H7 (cell line): ENCODE data around the gene SHOX. TPM values are rescaled to one million over a fixed set of nuclear protein-coding genes. Genes with fewer than 3 reads are reported as not detected.

Experiments
- DNase-seq: peaks from one replicate; pipeline ENCODE4 v3.0.0; 2012
- H3K27me3 ChIP-seq: 2 replicates; pipeline ENCODE4 v1.6.0; 2011; ENCODE audit warnings: mild to moderate bottlenecking, low read length; ENCODE audit not compliant: control insufficient read depth, insufficient read depth
- H3K36me3 ChIP-seq: replicated peaks from 2 replicates; pipeline ENCODE4 v1.5.1; 2011; ENCODE audit warnings: low read length; ENCODE audit not compliant: control insufficient read depth, insufficient read depth
- H3K4me3 ChIP-seq: 2 replicates; pipeline ENCODE4 v1.5.1; 2011; ENCODE audit warnings: low read depth, mild to moderate bottlenecking, control low read depth, low read length, moderate library complexity; ENCODE audit not compliant: insufficient read depth
- total RNA-seq: library from RNA; depleted of rRNA; stranded (reverse); fragments of >200 nt; shearing (Covaris generic); gene quantifications from 2 replicates; pipeline ENCODE4 v1.2.3, GENCODE V29; 2014; rRNA removed

SHOX gene
- total RNA-seq, 1 experiment from 2014 or later, result not detected

- no peak for DNase-seq
- no peak overlapping the region for H3K4me3 ChIP-seq
- no peaks in the 10 kb centered on the region for H3K36me3 ChIP-seq
- no peaks in the 10 kb centered on the region; the same call in 1 of the 2 replicates for H3K27me3 ChIP-seq
Measured at GRCh38 chrX:682892-683291, 52.3 kb downstream of the SHOX start.

DNA sequence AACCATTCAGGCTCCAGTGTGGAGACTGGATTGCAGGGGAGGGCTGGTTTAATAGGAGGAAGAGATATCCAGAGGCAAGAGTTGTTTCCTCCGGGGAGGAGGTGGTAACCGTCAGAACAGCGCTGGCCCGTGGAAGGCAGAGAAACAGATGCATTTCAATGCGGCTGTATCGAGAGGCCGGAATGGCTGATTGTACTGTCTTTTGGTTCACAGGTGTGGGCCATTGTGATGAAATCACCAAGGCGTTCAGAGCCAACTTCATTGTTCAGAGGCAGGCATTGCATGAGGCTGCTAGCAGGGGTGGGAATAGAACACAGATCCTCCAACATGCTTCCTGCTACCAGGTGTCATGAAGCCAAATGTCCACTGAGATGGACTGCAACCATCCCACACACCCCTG lies 53.0 kb downstream of the SHOX start:
- no peaks in the 10 kb centered on the region for H3K27me3 ChIP-seq
- no peak overlapping the region for H3K4me3 ChIP-seq
- H3K36me3 ChIP-seq, result no peaks in the 10 kb centered on the region
- no peak for DNase-seq

GRCh38 chrX:685120-686032 lies 54.8 kb downstream of the SHOX start:
- no peak for DNase-seq
- no peak overlapping the region for H3K4me3 ChIP-seq
- H3K36me3 ChIP-seq, result no peaks in the 10 kb centered on the region
- H3K27me3 ChIP-seq, result no peaks in the 10 kb centered on the region

GRCh38 chrX:689983-690382 lies 59.4 kb downstream of the SHOX start:
- H3K4me3 ChIP-seq, result no peak overlapping the region
- DNase-seq, result no peak
- H3K36me3 ChIP-seq, result no peaks in the 10 kb centered on the region
- no peaks in the 10 kb centered on the region for H3K27me3 ChIP-seq

GRCh38 chrX:694800-695199 lies 64.2 kb downstream of the SHOX start:
- no peak for DNase-seq

GRCh38 chrX:698206-698605 lies 67.6 kb downstream of the SHOX start:
- no peak overlapping the region for H3K4me3 ChIP-seq
- H3K36me3 ChIP-seq, result no peaks in the 10 kb centered on the region
- H3K27me3 ChIP-seq, result no peaks in the 10 kb centered on the region
- DNase-seq, result no peak

More at GRCh38 chrX:694800-695199, 64.2 kb downstream of the SHOX start:
- no peaks in the 10 kb centered on the region for H3K36me3 ChIP-seq
- no peaks in the 10 kb centered on the region for H3K27me3 ChIP-seq
- no peak overlapping the region for H3K4me3 ChIP-seq

DNA sequence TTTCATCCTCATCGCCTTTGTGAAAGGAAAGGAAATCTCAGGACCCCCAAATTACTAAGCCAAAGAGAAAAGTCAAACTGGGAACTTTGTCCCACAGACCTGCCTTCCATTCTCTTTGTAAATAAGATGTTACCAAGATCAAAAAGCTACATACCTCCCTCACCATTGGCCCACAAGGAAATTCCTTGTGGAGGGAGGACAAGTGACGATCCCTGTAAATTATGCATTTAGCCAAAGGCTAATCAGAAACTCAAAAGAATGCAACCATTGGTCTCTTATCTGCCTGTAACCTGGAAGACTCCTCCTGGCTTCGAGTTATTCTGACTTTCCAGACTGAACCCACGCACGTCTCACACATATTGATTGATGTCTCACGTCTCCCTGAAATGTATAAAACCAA lies 70.3 kb downstream of the SHOX start:
- Histone ChIP-seq H3K4me3 (no peak overlapping the region), H3K27me3 (no peaks in the 10 kb centered on the region), H3K36me3 (no peaks in the 10 kb centered on the region)
- no peak for DNase-seq

DNA sequence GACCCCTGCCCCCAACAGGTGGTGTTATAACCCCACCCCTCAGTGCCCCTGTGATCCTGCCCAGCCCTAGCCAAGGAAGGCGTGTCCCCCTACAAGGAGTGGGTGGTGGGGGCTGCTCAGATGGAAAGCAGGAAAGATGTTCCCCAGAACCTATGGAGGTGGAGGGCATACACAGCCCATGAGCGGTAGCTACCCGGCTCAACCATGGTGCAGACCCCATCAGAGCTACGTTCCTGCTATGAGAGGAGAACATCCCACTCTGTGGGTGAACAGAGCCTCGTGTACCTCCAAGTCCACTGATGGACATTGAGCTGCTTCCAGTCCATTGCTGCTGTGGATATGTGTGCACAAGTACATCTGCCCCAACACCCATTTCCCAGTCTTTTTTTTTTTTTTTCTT lies 71.1 kb downstream of the SHOX start:
- DNase-seq, result no peak
- H3K36me3 ChIP-seq, result no peaks in the 10 kb centered on the region

DNA sequence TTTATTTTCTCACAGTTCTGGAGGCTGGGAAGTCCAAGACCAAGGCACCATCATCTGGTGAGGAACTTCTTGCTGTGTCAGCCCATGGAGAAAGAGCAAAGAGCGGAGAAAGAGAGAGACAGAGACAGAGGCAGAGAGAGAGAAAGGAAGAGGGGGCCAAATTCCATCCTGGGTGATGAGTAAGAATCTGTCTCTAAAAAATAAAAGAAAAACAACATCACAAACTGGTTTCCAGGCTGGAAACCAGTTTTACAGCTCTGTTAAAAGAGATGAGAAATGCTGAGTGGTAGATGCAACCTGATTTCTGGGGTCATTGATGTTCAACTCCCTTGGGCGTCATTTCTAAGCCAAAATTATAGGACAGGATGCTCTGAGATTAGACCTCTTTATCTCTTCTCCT lies 72.9 kb downstream of the SHOX start:
- no peaks in the 10 kb centered on the region for H3K36me3 ChIP-seq
- no peak overlapping the region for H3K4me3 ChIP-seq
- H3K27me3 ChIP-seq, result no peaks in the 10 kb centered on the region
- DNase-seq, result no peak

More for the DNA sequence above, 71.1 kb downstream of the SHOX start:
- no peak overlapping the region for H3K4me3 ChIP-seq
- H3K27me3 ChIP-seq, result no peaks in the 10 kb centered on the region

GRCh38 chrX:703866-704265 lies 73.3 kb downstream of the SHOX start:
- Histone ChIP-seq H3K27me3 (no peaks in the 10 kb centered on the region), H3K4me3 (no peak overlapping the region), H3K36me3 (no peaks in the 10 kb centered on the region)
- no peak for DNase-seq

Other genes with a start within 250 kb of the SHOX start
- 63.1 and 113 TPM in 2 replicates for gene PPP2R3B, start 243.9 kb upstream of the SHOX start, total RNA-seq